GM21825 (cell line): ENCODE measurements around the gene ZNF384.

ENCODE experiments used
- ATAC-seq: cut with Tn5 transposase; IDR thresholded peaks from one replicate; pipeline ENCODE4 v1.9.1; 2021; ENCODE audit warnings: mild to moderate bottlenecking, moderate library complexity; ENCODE audit not compliant: unreplicated experiment

Gene ZNF384

DNA sequence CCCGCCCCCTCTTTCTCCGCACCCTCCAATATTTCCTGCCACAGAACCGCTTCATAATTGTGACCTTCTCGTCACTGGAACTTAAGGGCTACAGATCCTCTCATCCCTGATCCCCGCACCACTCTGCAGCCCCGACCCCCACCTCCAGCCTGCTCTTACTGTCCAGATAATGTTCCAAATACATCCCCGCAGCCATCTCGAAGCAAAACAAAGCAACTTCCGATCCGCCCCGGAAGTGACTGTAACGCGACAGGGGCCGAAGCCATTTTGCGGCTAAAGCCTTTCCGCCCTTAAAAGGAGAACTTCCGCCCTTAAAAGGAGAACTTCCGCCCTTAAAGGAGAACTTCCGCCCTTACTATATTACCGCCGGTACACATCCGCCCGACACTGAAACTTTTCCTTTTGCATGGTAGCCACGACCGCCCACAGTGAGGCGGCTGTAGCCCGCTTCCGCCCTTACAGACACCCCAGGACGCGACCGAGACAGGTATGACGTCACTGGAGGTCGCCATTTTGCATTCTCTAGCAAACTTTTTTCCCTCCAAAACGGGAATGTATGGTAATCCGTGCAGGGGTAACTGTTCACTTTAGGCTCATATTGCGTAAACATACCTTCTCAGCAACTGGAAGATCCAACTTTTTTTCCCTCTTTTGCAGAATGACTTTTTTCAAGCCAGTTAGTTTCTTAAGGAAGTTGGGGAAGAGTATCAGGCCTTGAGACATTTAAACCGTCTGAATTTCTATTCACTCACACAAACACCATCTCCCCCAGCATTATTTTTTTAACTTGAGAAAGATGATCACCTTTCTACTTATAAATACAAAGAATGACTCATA lies 26.1 kb downstream of the ZNF384 start, which contains the start of gene ING4:
Gene ING4 (minus strand): TSS at position 214 of the 837 bp plus-strand sequence. CDS start 18 bp downstream, at position 196.
- ATAC-seq: peak; percentile 96

- no peak for ATAC-seq
Observed at GRCh38 chr12:6662602-6662905, 26.6 kb downstream of the ZNF384 start.

DNA sequence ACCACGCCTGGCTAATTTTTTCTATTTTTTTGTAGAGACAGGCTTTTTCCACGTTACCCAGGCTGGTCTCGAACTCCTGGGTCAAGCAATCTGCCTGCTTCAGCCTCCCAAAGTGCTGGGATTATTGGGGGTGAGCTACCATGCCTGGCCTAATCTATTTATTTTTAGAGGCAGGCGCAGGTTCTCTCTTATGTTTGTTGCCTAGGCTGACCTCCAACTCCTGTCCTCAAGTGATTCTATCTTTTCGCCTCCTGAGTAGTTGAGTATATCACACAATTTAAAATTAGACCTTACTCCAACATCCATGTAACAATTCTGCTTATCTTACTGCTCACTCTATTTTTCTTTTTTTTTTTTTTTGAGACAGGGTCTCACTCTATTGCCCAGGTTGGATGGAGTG lies 35.2 kb downstream of the ZNF384 start:
- no peak for ATAC-seq

GRCh38 chr12:6653342-6653741 lies 35.8 kb downstream of the ZNF384 start:
- ATAC-seq: no peak

- ATAC-seq: no peak
Observed at GRCh38 chr12:6652391-6652790, 36.8 kb downstream of the ZNF384 start.

DNA sequence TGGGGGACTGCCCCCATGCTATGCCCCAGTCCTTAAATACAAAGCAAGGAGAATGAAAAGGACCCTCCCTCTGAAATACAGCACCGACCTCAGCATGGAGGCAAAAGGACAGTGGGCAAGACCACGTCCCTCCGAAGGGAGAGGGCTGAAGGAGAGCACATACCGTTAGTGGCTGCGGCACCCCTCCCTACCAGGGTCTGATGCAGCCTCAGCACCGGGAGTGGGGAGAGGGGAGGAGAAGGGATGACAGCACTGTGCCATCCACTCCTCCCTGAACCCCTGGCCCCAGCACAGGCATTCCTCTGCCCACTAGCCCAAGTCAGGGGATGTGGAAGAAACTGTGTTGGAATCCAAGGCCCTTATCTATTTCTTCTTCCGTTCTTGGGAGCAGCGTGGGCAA lies 38.3 kb downstream of the ZNF384 start:
- no peak for ATAC-seq

GRCh38 chr12:6647083-6647604 lies 42.0 kb downstream of the ZNF384 start, which contains the start of gene ACRBP:
Gene ACRBP (minus strand): TSS chr12:6647432. CDS start chr12:6647366, 66 bp downstream.
- no peak for ATAC-seq

DNA sequence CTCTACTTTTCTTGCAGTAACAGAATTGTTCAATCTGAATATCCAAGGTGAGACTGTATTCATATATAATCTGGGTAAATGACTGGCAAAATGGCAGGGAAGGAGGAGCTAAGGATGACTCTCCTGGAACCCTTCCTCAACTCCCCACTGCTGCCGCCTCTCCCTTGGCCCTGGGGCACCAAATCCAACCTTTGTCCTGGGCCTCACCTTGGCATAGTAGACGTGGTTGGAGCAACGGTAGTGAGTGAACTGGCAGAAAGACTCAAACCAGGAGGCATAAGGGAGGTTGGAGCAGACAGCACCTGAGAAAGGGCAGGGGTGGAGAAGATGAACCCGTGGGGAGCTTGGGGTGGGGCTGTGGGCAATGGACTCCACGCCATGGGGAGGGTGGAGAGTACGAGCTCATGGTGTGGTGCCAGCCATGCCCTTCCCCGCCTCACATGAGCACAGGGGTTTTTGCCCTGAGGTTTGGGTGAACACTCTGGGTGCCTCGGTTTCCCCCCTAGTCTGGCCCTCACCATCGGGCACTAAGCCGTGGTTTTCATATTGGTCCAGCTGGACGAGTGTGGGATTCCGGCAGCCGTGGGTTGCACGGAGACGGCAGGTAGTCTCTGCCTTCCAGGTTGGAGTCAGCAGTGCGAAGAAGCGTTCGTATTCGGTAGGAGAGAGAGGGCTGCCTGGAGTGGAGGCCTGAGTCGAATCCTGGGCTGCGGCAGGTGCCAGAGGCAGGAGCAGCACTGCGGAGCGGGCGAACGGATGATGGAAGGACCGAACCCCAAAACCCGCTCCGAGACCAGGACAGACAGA lies 42.7 kb downstream of the ZNF384 start:
- ATAC-seq: no peak

GRCh38 chr12:6644903-6645302 lies 44.3 kb downstream of the ZNF384 start:
- ATAC-seq: no peak

- ATAC-seq: no peak
Observed at GRCh38 chr12:6644257-6644596, 44.9 kb downstream of the ZNF384 start.

GRCh38 chr12:6643569-6644256 lies 45.5 kb downstream of the ZNF384 start:
- ATAC-seq: no peak

DNA sequence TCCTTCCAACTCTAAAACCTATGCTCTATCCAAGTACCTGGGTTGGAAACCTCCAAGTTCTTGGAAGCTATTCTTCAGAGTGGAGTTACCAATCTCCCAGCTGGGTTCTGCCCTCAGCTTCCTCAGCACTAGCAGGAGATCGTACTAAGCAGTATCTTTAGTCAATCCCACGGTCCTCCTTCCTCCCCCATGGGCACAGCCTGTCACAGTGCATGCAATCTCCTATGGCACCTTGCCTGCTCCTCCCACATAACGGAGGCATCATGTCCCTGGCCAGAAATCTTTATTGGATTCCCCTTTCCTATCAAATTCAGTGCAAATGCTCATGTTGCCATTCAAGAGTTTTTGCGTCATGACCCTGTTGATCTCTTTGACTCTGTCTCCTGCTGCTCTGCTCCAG lies 48.0 kb downstream of the ZNF384 start:
- ATAC-seq: no peak

GRCh38 chr12:6640497-6640896 lies 48.7 kb downstream of the ZNF384 start:
- no peak for ATAC-seq

DNA sequence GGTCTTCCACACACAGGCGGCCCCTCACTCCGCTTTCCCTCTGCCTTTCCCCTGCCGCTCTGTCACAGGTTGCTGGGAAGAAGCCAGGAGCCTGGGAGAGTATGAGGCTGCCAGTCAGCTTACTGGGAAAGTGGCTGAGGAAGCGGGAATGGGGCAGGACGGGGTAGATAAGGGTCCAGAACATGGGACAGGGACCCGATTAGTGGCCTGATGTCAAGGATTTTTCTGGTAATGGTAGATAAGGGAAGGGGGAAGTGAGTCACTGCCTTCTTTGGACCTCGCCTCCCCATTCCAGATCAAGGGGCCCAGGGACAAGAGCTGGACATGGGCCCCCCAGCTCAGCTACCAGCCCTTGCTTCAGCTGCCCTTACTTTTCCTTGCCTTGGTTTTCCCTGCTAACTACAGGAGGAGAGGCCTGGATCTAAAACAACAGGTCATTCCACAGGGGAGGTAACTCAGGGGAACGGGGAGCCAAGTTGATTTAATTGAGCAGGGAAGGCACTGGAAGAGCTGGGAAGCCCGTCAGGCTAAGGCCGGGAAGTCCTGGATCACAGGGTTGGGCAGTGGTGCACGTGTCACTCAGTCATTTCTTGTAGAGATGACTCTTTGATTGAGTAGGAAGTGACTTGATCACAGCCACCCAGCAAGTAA lies 49.9 kb downstream of the ZNF384 start:
- ATAC-seq: no peak

- no peak for ATAC-seq
Observed at GRCh38 chr12:6638305-6638704, 50.9 kb downstream of the ZNF384 start.

DNA sequence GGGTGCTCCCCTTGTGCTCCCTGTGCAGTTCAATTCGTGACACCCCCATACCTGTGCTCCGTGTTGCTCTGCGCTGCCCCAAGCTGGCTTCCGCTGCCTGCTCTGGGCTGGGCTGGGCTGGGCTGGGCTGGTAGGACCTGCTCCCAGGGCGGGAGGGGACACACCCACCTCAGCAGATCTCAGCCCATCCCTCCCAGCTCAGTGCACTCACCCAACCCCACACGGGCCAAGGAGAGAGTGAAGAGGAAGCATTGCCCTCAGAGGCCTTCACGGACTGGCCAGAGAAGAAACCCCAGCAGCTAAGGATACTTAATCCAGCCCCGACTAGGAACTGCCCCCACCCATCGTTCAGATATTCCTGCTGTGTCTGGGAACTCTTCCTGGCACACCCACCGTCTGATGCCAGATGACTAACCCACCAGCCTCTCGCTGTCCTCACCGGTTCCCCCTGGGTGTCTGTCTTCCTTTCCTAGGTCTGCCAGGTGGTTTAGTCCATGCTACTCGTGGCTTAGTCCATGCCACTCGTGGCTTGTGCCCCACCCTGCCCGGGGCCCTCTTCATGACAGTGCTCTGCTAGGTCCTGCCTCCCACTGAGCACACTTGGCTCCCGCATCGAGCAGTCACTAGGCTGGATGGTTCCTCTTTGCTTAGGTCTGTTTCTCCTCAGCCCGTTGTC lies 53.2 kb downstream of the ZNF384 start, which contains the start of gene LPAR5:
Gene LPAR5 (minus strand): TSS at position 104 of the 676 bp plus-strand sequence. CDS start 14,711 bp downstream, outside the sequence.
- peak; percentile 42 for ATAC-seq

GRCh38 chr12:6635375-6635855 lies 53.8 kb downstream of the ZNF384 start:
- peak; percentile 39 for ATAC-seq

GRCh38 chr12:6632026-6632983 lies 56.9 kb downstream of the ZNF384 start:
- peak; percentile 57 for ATAC-seq

DNA sequence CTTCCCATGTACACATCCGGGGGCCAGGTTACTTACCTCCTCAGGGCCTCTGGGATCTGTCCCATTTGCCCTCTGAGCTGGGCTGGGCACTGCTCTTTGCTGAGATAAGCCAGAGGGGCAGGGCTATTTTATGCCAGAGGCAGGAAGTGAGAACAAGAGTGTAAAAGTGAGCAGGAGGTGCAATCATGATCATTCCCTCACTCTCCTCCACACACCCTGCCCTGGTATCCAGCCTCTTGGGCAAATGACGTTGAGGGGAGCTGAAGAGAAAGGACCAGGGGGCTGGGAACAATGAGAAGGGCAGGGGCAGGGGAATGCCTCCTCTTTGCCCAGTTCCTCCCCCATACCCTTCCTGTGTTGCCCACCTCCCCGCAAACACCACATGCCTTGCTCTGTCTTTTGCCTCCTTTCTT lies 57.6 kb downstream of the ZNF384 start:
- ATAC-seq: no peak
